Erythroblast (primary cell): ENCODE measurements around the gene PTH2.
"Not testable (repeated sequence)": the region's sequence is repeated elsewhere in the genome, so short reads cannot be mapped to it uniquely, and the experiment has no call there.

Experiments
- GATA1 ChIP-seq: IDR thresholded peaks from 2 replicates; pipeline ENCODE4 v1.6.1; 2011; ENCODE audit warnings: low read depth, mild to moderate bottlenecking, control low read depth, low read length, moderate library complexity
- POLR2A ChIP-seq: IDR thresholded peaks from 2 replicates; pipeline ENCODE4 v1.6.1; 2011; ENCODE audit warnings: mild to moderate bottlenecking, low read length

GRCh38 chr19:49373174-49373573 is 50.1 kb downstream of the PTH2 start:
- TF ChIP-seq POLR2A, GATA1: not testable (repeated sequence)
